GM15510 (cell line): ENCODE measurements around the gene SLFN12.

Experiments
- POLR2A ChIP-seq: IDR thresholded peaks from 3 replicates; pipeline ENCODE4 v1.6.1; 2011; ENCODE audit warnings: borderline replicate concordance; ENCODE audit not compliant: insufficient read length; ENCODE audit errors: extremely low read depth

SLFN12 gene

DNA sequence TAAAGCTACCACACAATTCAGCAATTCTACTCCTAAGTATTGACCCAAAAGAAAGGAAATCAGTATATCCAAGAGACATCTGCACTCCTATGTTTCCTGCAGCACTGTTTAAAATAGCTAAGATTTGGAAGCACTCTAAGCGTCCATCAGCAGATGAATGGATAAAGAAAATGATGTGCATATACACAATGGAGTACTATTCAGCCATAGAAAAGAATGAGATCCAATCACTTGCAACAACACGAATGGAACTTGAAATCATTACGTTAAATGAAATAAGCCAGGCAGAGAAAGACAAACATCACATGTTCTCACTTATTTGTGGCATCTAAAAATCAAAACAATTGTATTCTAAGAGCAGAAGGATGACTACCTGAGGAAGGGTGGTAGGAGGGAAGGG lies 60.4 kb downstream of the SLFN12 start:
- no peak for TF ChIP-seq POLR2A

DNA sequence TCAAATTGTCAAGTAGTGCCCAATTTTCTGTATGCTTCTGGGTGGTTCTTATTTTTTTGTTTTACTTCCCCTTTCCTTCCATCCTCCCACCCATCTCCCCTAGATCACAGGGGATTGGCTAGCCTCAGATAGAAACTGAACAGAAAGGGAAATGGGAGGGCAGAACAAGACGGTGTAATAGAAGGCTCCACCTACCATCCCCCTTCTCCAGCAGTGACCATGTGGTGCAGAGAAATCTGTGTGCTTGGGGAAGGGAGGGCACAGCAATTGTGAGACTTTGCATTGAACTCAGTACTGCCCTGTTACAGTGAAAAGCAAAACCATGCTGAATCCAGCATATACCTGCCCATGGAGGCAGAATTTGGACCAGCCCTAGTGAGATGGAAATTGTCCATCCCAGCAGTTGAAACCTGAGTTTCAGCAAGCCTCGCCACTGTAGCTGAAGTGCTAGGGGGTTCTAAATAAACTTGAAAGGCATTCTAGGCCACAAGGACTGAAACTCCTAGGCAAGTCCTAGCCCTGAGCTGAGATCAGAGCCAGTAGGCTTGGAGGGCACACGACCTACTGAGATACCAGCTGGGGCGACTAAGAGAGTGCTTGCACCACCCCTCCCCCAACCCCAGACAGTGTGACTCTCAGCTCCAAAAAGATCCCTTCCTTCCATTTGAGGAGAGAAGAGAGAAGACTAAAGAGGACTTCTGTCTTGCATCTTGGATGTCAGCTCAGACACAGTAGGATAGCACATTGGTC lies 64.0 kb downstream of the SLFN12 start:
- no peak for TF ChIP-seq POLR2A

DNA sequence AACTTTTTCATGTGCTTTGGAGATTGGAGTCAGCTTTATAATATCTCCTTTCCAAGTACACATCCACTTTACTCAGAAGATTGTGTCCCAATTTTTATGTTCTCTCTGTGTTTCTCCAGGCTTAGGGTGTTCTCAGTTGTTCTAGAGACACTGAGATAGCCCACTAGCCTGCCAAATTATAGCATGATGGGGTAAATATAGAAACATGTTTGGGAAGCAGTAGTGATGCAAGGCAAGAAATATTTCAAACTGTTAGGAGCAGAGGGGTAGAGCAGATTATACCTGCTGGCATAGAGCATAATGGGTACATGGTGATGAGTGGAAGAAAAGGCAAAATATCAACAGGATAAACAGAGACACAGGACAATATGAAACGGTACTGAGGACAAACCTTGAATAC lies 71.3 kb downstream of the SLFN12 start:
- TF ChIP-seq POLR2A = no peak
